Endothelial cell (in vitro differentiated cells): ENCODE results near the gene ESPL1. TPM values are rescaled to one million over a fixed set of nuclear protein-coding genes. Genes with fewer than 3 reads are reported as not detected.
A peak's percentile ranks its signal among the peaks of the same experiment; 100 is the strongest.

Experiments used
- DNase-seq: peaks from one replicate; pipeline ENCODE4 v3.0.0; 2021; ENCODE audit warnings: low spot score
- H3K27ac Mint-ChIP-seq: one replicate; pipeline ENCODE4 v1.8.0; 2021; ENCODE audit warnings: mixed read lengths, inconsistent platforms; ENCODE audit not compliant: unreplicated experiment
- H3K27me3 Mint-ChIP-seq: one replicate; pipeline ENCODE4 v1.8.0; 2021; ENCODE audit warnings: mild to moderate bottlenecking, moderate library complexity, mixed read lengths, inconsistent platforms; ENCODE audit not compliant: unreplicated experiment
- H3K36me3 Mint-ChIP-seq: one replicate; pipeline ENCODE4 v1.8.0; 2021; ENCODE audit warnings: mild to moderate bottlenecking, low read depth, mixed read lengths, inconsistent platforms; ENCODE audit not compliant: unreplicated experiment
- H3K4me1 Mint-ChIP-seq: one replicate; pipeline ENCODE4 v1.8.0; 2021; ENCODE audit warnings: mild to moderate bottlenecking, mixed read lengths, inconsistent platforms; ENCODE audit not compliant: unreplicated experiment
- H3K4me3 Mint-ChIP-seq: one replicate; pipeline ENCODE4 v1.8.0; 2021; ENCODE audit warnings: mild to moderate bottlenecking, mixed read lengths, inconsistent platforms; ENCODE audit not compliant: unreplicated experiment
- H3K9me3 Mint-ChIP-seq: one replicate; pipeline ENCODE4 v1.8.0; 2021; ENCODE audit warnings: mixed read lengths, inconsistent platforms; ENCODE audit not compliant: unreplicated experiment
- total RNA-seq: library from RNA; stranded (reverse); fragmentation: NEBNext Ultra II Directional; extraction: Animal tissue kit (Norgen Biotek cat#: 25700); gene quantifications from one replicate; pipeline ENCODE4 v1.2.1, GENCODE V29; 2021; ENCODE audit not compliant: unreplicated experiment
- TF ChIP-seq, protein P1 (sequence below): fragments of 200-600 bp; sonication (generic); IDR thresholded peaks from one replicate; pipeline ENCODE4 v1.5.0; 2021; ENCODE audit warnings: antibody characterized with exemption; ENCODE audit not compliant: unreplicated experiment

Gene ESPL1
- total RNA-seq, 1 donor from 2014 or later = 11.8 TPM

DNA sequence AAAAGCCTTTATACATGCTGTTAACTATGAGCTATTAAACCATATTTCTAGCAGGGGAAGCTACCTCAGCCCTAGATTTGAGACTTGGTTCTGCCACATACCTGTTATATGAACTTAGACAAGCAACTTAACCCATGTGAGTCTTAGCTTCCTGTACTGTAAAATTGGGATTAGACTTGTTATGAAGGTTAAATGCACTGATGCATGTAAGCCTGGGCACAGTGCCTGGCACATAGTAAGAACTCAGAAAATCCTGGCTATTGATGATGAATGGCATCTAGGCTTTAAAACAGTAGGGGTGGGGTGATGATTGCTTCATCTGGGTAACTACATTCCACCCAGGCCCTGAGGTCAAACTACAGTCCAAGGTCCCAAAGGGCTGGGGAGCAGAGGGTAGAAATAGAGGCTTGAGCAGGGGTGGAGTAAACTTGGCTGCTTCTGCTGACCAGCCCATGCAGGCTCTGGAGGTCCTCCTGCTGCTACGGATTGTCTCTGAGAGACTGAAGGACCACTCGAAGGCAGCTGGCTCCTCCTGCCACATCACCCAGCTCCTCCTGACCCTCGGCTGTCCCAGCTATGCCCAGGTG, 11.3 kb downstream of the ESPL1 start:
- TF ChIP-seq, protein P1, sequence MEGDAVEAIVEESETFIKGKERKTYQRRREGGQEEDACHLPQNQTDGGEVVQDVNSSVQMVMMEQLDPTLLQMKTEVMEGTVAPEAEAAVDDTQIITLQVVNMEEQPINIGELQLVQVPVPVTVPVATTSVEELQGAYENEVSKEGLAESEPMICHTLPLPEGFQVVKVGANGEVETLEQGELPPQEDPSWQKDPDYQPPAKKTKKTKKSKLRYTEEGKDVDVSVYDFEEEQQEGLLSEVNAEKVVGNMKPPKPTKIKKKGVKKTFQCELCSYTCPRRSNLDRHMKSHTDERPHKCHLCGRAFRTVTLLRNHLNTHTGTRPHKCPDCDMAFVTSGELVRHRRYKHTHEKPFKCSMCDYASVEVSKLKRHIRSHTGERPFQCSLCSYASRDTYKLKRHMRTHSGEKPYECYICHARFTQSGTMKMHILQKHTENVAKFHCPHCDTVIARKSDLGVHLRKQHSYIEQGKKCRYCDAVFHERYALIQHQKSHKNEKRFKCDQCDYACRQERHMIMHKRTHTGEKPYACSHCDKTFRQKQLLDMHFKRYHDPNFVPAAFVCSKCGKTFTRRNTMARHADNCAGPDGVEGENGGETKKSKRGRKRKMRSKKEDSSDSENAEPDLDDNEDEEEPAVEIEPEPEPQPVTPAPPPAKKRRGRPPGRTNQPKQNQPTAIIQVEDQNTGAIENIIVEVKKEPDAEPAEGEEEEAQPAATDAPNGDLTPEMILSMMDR = no peak
- Mint-ChIP-seq H3K27me3 (peaks cover 2% of the 10 kb centered on the region), H3K9me3 (no peaks in the 10 kb centered on the region), H3K4me3 (no peak overlapping the region), H3K27ac (no peak overlapping the region), H3K4me1 (no peaks in the 10 kb centered on the region), H3K36me3 (peaks cover 10% of the 10 kb centered on the region)
- DNase-seq = no peak

DNA sequence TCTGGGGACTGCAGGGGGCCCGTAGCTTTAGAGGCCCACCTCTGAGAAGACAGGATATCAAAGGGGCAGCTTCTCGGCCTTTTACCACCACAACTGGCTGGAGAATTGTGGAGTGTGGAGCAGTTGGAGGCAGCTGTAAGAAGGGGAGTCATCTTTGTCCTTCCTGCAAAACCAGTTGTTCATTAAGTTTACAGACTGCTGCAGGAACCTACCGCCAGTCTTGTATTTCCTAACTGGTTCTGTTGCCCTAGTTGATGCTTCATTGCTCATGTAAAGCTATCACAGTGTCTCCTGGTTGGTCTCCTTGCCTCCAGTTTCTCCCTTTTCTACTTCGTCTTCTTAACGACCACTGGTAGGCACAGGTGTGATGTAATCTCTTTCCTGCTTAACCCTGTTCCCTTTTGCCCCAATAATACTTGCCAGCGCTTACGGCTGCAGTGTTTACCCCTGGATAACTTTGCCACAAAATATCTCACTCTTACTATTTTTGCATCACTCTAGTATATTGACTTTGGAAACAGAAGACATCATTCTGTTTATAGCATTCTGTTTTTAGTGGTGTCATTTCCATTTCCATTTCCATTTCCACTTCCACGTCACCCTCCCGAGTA, 11.9 kb downstream of the ESPL1 start:
- Mint-ChIP-seq H3K4me3 (no peak overlapping the region), H3K9me3 (no peaks in the 10 kb centered on the region), H3K4me1 (no peaks in the 10 kb centered on the region), H3K27me3 (peaks cover 2% of the 10 kb centered on the region), H3K27ac (no peak overlapping the region), H3K36me3 (peaks cover 10% of the 10 kb centered on the region)
- TF ChIP-seq, protein P1 = no peak
- no peak for DNase-seq

DNA sequence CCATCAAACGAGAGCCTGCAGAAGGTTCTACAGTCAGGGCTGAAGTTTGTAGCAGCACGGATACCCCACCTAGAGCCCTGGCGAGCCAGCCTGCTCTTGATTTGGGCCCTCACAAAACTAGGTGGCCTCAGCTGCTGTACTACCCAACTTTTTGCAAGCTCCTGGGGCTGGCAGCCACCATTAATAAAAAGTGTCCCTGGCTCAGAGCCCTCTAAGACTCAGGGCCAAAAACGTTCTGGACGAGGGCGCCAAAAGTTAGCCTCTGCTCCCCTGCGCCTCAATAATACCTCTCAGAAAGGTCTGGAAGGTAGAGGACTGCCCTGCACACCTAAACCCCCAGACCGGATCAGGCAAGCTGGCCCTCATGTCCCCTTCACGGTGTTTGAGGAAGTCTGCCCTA, 18.3 kb downstream of the ESPL1 start:
- Mint-ChIP-seq H3K27ac (no peak overlapping the region), H3K4me3 (no peak overlapping the region), H3K9me3 (no peaks in the 10 kb centered on the region), H3K4me1 (peaks cover 9% of the 10 kb centered on the region), H3K36me3 (peaks cover 5% of the 10 kb centered on the region), H3K27me3 (peaks cover 5% of the 10 kb centered on the region)
- TF ChIP-seq, protein P1 = no peak
- no peak for DNase-seq

DNA sequence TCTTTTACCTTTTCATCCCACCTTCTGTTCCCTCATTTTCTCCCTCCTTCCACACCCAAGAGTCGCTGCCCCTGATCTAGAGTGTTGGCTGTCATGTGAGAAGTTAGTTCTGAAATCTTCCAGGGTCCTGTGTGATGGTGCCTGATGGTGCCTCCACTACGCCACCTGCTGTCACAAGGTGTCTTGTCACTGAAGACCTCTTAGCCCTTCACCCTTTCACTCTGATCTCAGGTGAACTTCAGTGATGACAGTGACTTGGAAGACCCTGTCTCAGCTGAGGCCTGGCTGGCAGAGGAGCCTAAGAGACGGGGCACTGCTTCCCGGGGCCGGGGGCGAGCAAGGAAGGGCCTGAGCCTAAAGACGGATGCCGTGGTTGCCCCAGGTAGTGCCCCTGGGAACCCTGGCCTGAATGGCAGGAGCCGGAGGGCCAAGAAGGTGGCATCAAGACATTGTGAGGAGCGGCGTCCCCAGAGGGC, 19.7 kb downstream of the ESPL1 start:
- Mint-ChIP-seq H3K4me3 (peak overlapping the region; percentile 43), H3K27me3 (peaks cover 5% of the 10 kb centered on the region), H3K36me3 (peaks cover 9% of the 10 kb centered on the region), H3K9me3 (no peaks in the 10 kb centered on the region), H3K4me1 (peaks cover 9% of the 10 kb centered on the region), H3K27ac (peak overlapping the region; percentile 13)
- TF ChIP-seq, protein P1 = peak; percentile 57
- peak; percentile 79 for DNase-seq

DNA sequence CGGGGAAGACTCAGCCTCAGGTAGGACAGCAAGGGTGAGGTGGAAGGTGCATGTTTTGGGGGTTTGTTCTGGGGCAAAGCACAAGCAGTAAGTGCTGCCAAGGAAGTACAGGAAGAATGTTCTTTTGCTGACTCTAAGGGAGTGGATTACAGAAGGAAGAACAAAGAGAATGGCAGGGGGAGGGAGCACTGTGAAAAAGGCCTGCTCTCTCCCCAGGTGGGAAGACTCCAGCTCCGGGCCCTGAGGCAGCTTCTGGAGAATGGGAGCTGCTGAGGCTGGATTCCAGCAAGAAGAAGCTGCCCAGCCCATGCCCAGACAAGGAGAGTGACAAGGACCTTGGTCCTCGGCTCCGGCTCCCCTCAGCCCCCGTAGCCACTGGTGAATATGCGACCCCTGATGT, 20.2 kb downstream of the ESPL1 start:
- TF ChIP-seq, protein P1 = no peak
- H3K4me1 Mint-ChIP-seq = peaks cover 12% of the 10 kb centered on the region
- H3K4me3 Mint-ChIP-seq = no peak overlapping the region

More for the DNA sequence above, 20.2 kb downstream of the ESPL1 start:
- Mint-ChIP-seq H3K27ac (peak overlapping the region; percentile 7), H3K27me3 (peaks cover 10% of the 10 kb centered on the region), H3K36me3 (peaks cover 13% of the 10 kb centered on the region), H3K9me3 (no peaks in the 10 kb centered on the region)
- no peak for DNase-seq
